Tibial nerve (tissue), 4 donors: ENCODE data around the gene SPEF2. TPM values are rescaled to one million over a fixed set of nuclear protein-coding genes. Genes with fewer than 3 reads are reported as not detected.

Source experiments
- DNase-seq, 2 donors: peaks; one replicate each; pipeline ENCODE4 v3.0.0-alpha.2; 2019; ENCODE audit warnings: low spot score in 2 of 2
- H3K27ac ChIP-seq, 4 donors: fragments of 200-600 bp; sonication (generic) in 3 of 4; one replicate each; pipeline ENCODE4 v1.5.1; 2017 to 2019; ENCODE audit warnings: mild to moderate bottlenecking in 1 of 4
- H3K27me3 ChIP-seq, 2 donors: fragments of 200-600 bp; sonication (generic) in 1 of 2; one replicate each; pipeline versions ENCODE4 v1.5.1 to v1.6.0; 2017 to 2019
- H3K36me3 ChIP-seq, 3 donors: fragments of 200-600 bp; sonication (generic); one replicate each; pipeline ENCODE4 v1.5.1; 2018 to 2019
- H3K4me1 ChIP-seq, 4 donors: fragments of 200-600 bp; sonication (generic) in 3 of 4; one replicate each; pipeline ENCODE4 v1.5.1; 2017 to 2019
- H3K4me3 ChIP-seq, 4 donors: fragments of 200-600 bp; sonication (generic) in 3 of 4; one replicate each; pipeline ENCODE4 v1.5.1; 2017 to 2019; ENCODE audit warnings: mild to moderate bottlenecking in 1 of 4, moderate library complexity in 1 of 4
- H3K9me3 ChIP-seq, 4 donors: fragments of 200-600 bp; sonication (generic) in 3 of 4; one replicate each; pipeline ENCODE4 v1.5.1; 2017 to 2019
- CTCF ChIP-seq, 5 experiments: fragments of 200-600 bp in 3 of 5; fragments of 450-650 bp in 2 of 5; sonication (generic) in 3 of 5; IDR thresholded peaks; one replicate each; pipeline ENCODE4 v1.5.1; 2016 to 2019; ENCODE audit warnings: antibody characterized with exemption in 5 of 5, mild to moderate bottlenecking in 3 of 5, moderate library complexity in 2 of 5
- EP300 ChIP-seq, 2 donors: sonication (generic); formaldehyde crosslinking; IDR thresholded peaks; one replicate each; pipeline ENCODE4 v1.6.1; 2017; ENCODE audit warnings: antibody characterized with exemption in 2 of 2, mild to moderate bottlenecking in 1 of 2
- POLR2A ChIP-seq, 2 donors: fragments of 450-650 bp; IDR thresholded peaks; one replicate each; pipeline ENCODE4 v1.6.1; 2017; ENCODE audit warnings: antibody characterized with exemption in 2 of 2, mild to moderate bottlenecking in 2 of 2, moderate library complexity in 2 of 2
- WGBS, 2 donors: methylation state at CpG; one replicate each; pipeline ENCODE4 v1.1.5; 2018; 5-methylcytosine and 5-hydroxymethylcytosine counted together
- total RNA-seq, 4 donors: library from RNA; depleted of rRNA; stranded (reverse); fragments of >200 nt; gene quantifications; one replicate each; pipeline ENCODE4 v1.1.0, GENCODE V29; 2016

Gene SPEF2
- total RNA-seq, 4 donors from 2014 or later = 5.1 to 33.5 (median 17.5) TPM

- no peaks in the 10 kb centered on the region for H3K9me3 ChIP-seq
- TF ChIP-seq EP300 (IDR thresholded peaks at IDR 0.05) (no peak), POLR2A (IDR thresholded peaks at IDR 0.05) (no peak), CTCF (IDR thresholded peaks at IDR 0.05) (no peak)
- 82 to 88% methylated on average over 2 of the region's 2 CpGs for WGBS, 2 donors
Measured at GRCh38 chr5:35819026-35819425, 201.4 kb downstream of the SPEF2 start.

GRCh38 chr5:35819668-35820067 is 202.0 kb downstream of the SPEF2 start:
- no peak overlapping the region for H3K27ac ChIP-seq
- no peaks in the 10 kb centered on the region for H3K9me3 ChIP-seq
- no peaks in the 10 kb centered on the region for H3K4me1 ChIP-seq
- TF ChIP-seq CTCF (IDR thresholded peaks at IDR 0.05) (no peak), POLR2A (IDR thresholded peaks at IDR 0.05) (no peak), EP300 (IDR thresholded peaks at IDR 0.05) (no peak)
- H3K36me3 ChIP-seq = no peaks in the 10 kb centered on the region
- DNase-seq = no peak
- H3K4me3 ChIP-seq = no peak overlapping the region
- H3K27me3 ChIP-seq = no peaks in the 10 kb centered on the region
- WGBS, 2 donors = 91 to 96% methylated on average over 1 of the region's 1 CpG

More at GRCh38 chr5:35819026-35819425, 201.4 kb downstream of the SPEF2 start:
- H3K4me1 ChIP-seq = no peaks in the 10 kb centered on the region
- no peak for DNase-seq
- no peak overlapping the region for H3K27ac ChIP-seq
- no peaks in the 10 kb centered on the region for H3K36me3 ChIP-seq
- H3K27me3 ChIP-seq = no peaks in the 10 kb centered on the region
- H3K4me3 ChIP-seq = no peak overlapping the region

- no peaks in the 10 kb centered on the region for H3K9me3 ChIP-seq
- H3K4me1 ChIP-seq = no peaks in the 10 kb centered on the region
- TF ChIP-seq CTCF (IDR thresholded peaks at IDR 0.05) = no peak
- H3K27ac ChIP-seq = no peak overlapping the region
- whole genome bisulfite sequencing, 2 donors = 60 to 83% methylated on average over 4 of the region's 4 CpGs
- H3K4me3 ChIP-seq = no peak overlapping the region
- H3K27me3 ChIP-seq = no peaks in the 10 kb centered on the region
- no peak for DNase-seq
- H3K36me3 ChIP-seq = no peaks in the 10 kb centered on the region
Measured at GRCh38 chr5:35820735-35821134, 203.1 kb downstream of the SPEF2 start.

- Histone ChIP-seq H3K27me3 (no peaks in the 10 kb centered on the region), H3K9me3 (no peaks in the 10 kb centered on the region), H3K4me3 (no peak overlapping the region), H3K36me3 (no peaks in the 10 kb centered on the region), H3K4me1 (no peaks in the 10 kb centered on the region), H3K27ac (no peak overlapping the region)
- no peak for DNase-seq
- TF ChIP-seq POLR2A (IDR thresholded peaks at IDR 0.05) = no peak
- no peak for TF ChIP-seq EP300 (IDR thresholded peaks at IDR 0.05)
- TF ChIP-seq CTCF (IDR thresholded peaks at IDR 0.05) = no peak
- 82 to 83% methylated on average over 2 of the region's 2 CpGs for WGBS, 2 donors
Measured at GRCh38 chr5:35821513-35821912, 203.8 kb downstream of the SPEF2 start.

- Histone ChIP-seq H3K27me3 (no peaks in the 10 kb centered on the region), H3K36me3 (no peaks in the 10 kb centered on the region), H3K9me3 (no peaks in the 10 kb centered on the region), H3K4me3 (no peak overlapping the region), H3K4me1 (no peaks in the 10 kb centered on the region), H3K27ac (no peak overlapping the region)
- no peak for DNase-seq
- WGBS, 2 donors = 80 to 94% methylated on average over 8 of the region's 8 CpGs
- no peak for TF ChIP-seq POLR2A (IDR thresholded peaks at IDR 0.05)
- no peak for TF ChIP-seq EP300 (IDR thresholded peaks at IDR 0.05)
- TF ChIP-seq CTCF (IDR thresholded peaks at IDR 0.05) = no peak
Measured at GRCh38 chr5:35822511-35822910, 204.8 kb downstream of the SPEF2 start.
